ENCODE data around the gene SSTR3. TPM values are rescaled to one million over a fixed set of nuclear protein-coding genes. Genes with fewer than 3 reads are reported as not detected.

Gene SSTR3
- total and polyA plus RNA-seq, 2 donors from 2014 or later: 0.13 to 0.56 TPM

- DNase-seq (peak in 2 of 5 donors; percentile 41 to 64), FAIRE-seq (no peak)
- Histone ChIP-seq H3K9me3 (ENCODE audit: control insufficient read depth in 2 of 3, insufficient read depth in 1 of 3, low read length in 3 of 3) (no peaks in the 10 kb centered on the region), H3K9ac (ENCODE audit: low read length in 3 of 3) (no peak overlapping the region), H3K4me3 (ENCODE audit: low read length in 3 of 3) (no peak overlapping the region), H3K27ac (ENCODE audit: low read depth in 2 of 2, low read length in 2 of 2) (no peak overlapping the region), H3K36me3 (ENCODE audit: control insufficient read depth in 2 of 3, insufficient read depth in 3 of 3, low read length in 3 of 3) (no peaks in the 10 kb centered on the region), H3K27me3 (ENCODE audit: control insufficient read depth, insufficient read depth, low read length) (no peaks in the 10 kb centered on the region), H3K4me1 (ENCODE audit: control insufficient read depth in 2 of 3, insufficient read depth in 2 of 3, low read depth in 1 of 3, low read length in 3 of 3) (peaks cover 0 to 23% (median 9%) of the 10 kb centered on the region in 3 donors)
- intact Hi-C loops (cut with DNase I): no loop called here
- TF ChIP-seq CTCF (IDR thresholded peaks at IDR 0.05; ENCODE audit: borderline replicate concordance, extremely low read depth, insufficient read depth): no peak
These were observed 36.6 kb downstream of the SSTR3 start for GRCh38 chr22:37175414-37176281.

DNA sequence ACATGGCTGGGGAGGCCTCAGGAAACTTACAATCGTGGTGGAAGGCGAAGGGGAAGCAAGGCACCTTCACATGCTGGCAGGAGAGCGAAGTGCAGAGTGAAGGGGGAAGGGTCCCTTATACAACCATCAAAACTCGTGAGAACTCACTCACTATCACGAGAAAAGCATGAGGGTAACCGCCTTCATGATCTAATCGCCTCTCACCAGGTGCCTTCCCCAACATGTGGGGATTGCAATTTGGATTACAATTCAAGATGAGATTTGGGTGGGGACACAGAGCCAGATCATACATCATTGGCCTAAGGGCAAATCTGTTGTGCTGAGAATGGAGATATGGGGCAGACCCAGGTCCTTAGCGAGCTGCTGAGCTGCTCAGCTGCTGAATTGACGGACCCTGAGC, 37.3 kb downstream of the SSTR3 start:
- TF ChIP-seq CTCF (IDR thresholded peaks at IDR 0.05; ENCODE audit: borderline replicate concordance, extremely low read depth, insufficient read depth): no peak
- Histone ChIP-seq H3K27ac (ENCODE audit: low read depth in 2 of 2, low read length in 2 of 2) (no peak overlapping the region), H3K9ac (ENCODE audit: low read length in 3 of 3) (no peak overlapping the region), H3K4me3 (ENCODE audit: low read length in 3 of 3) (no peak overlapping the region), H3K36me3 (ENCODE audit: control insufficient read depth in 2 of 3, insufficient read depth in 3 of 3, low read length in 3 of 3) (no peaks in the 10 kb centered on the region), H3K4me1 (ENCODE audit: control insufficient read depth in 2 of 3, insufficient read depth in 2 of 3, low read depth in 1 of 3, low read length in 3 of 3) (peaks cover 0 to 23% (median 9%) of the 10 kb centered on the region in 3 donors), H3K9me3 (ENCODE audit: control insufficient read depth in 2 of 3, insufficient read depth in 1 of 3, low read length in 3 of 3) (no peaks in the 10 kb centered on the region), H3K27me3 (ENCODE audit: control insufficient read depth, insufficient read depth, low read length) (no peaks in the 10 kb centered on the region)
- DNase-seq (no peak), FAIRE-seq (no peak)
- intact Hi-C loops (cut with DNase I): no loop called here

- H3K27ac ChIP-seq (ENCODE audit: low read depth in 2 of 2, low read length in 2 of 2): no peak overlapping the region
- DNase-seq (peak in 1 of 5 donors; percentile 15), FAIRE-seq (no peak)
- no peak overlapping the region for H3K4me3 ChIP-seq (ENCODE audit: low read length in 3 of 3)
- no peaks in the 10 kb centered on the region for H3K27me3 ChIP-seq (ENCODE audit: control insufficient read depth, insufficient read depth, low read length)
- intact Hi-C loops (cut with DNase I): no loop called here
- H3K9me3 ChIP-seq (ENCODE audit: control insufficient read depth in 2 of 3, insufficient read depth in 1 of 3, low read length in 3 of 3): no peaks in the 10 kb centered on the region
- no peak overlapping the region for H3K9ac ChIP-seq (ENCODE audit: low read length in 3 of 3)
- H3K4me1 ChIP-seq (ENCODE audit: control insufficient read depth in 2 of 3, insufficient read depth in 2 of 3, low read depth in 1 of 3, low read length in 3 of 3): peaks cover 0 to 17% (median 9%) of the 10 kb centered on the region in 3 donors
- TF ChIP-seq CTCF (IDR thresholded peaks at IDR 0.05; ENCODE audit: borderline replicate concordance, extremely low read depth, insufficient read depth): no peak
- no peaks in the 10 kb centered on the region for H3K36me3 ChIP-seq (ENCODE audit: control insufficient read depth in 2 of 3, insufficient read depth in 3 of 3, low read length in 3 of 3)
These were observed 38.6 kb downstream of the SSTR3 start for GRCh38 chr22:37173709-37174108.

Data from kidney (tissue), 14 donors.